Measurements from ENCODE around the gene BACE2.
"Not testable (repeated sequence)": the region's sequence is repeated elsewhere in the genome, so short reads cannot be mapped to it uniquely, and the experiment has no call there.

The BACE2 gene

DNA sequence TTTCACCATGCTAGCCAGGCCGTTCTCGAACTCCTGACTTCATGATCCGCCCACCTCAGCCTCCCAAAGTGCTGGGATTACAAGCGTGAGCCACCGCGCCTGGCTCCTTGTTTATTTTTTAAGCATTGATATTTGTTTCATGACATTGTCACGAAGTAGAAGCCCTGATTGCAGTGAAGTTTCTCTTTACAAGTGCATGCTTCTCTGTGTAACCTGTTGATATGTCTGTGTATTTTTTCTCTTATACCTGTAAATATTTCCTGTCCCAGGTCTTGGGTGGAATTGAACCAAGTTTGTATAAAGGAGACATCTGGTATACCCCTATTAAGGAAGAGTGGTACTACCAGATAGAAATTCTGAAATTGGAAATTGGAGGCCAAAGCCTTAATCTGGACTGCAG lies 75.1 kb downstream of the BACE2 start:
- no peak for DNase-seq

GRCh38 chr21:41244266-41244880 lies 76.4 kb downstream of the BACE2 start:
- not testable (repeated sequence) for DNase-seq

- DNase-seq, result no peak
These were observed 77.7 kb downstream of the BACE2 start for GRCh38 chr21:41245509-41246135.

GRCh38 chr21:41246808-41247207 lies 78.8 kb downstream of the BACE2 start:
- no peak for DNase-seq

- no peak for DNase-seq
These were observed 79.9 kb downstream of the BACE2 start for GRCh38 chr21:41247561-41248545.

DNA sequence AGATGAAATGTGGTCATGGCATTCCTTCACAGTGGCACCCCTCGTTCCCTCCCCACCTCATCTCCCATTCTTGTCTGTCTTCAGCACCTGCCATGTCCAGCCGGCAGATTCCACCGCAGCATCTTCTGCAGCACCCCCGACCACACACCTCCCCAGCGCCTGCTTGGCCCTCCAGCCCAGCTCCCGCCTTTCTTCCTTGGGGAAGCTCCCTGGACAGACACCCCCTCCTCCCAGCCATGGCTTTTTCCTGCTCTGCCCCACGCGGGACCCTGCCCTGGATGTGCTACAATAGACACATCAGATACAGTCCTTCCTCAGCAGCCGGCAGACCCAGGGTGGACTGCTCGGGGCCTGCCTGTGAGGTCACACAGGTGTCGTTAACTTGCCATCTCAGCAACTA lies 81.5 kb downstream of the BACE2 start:
- DNase-seq, result no peak

- no peak for DNase-seq
These were observed 82.6 kb downstream of the BACE2 start for GRCh38 chr21:41250519-41250918.

GRCh38 chr21:41251961-41252642 lies 84.1 kb downstream of the BACE2 start:
- no peak for DNase-seq

- DNase-seq, result no peak
These were observed 86.2 kb downstream of the BACE2 start for GRCh38 chr21:41254090-41254700.

DNA sequence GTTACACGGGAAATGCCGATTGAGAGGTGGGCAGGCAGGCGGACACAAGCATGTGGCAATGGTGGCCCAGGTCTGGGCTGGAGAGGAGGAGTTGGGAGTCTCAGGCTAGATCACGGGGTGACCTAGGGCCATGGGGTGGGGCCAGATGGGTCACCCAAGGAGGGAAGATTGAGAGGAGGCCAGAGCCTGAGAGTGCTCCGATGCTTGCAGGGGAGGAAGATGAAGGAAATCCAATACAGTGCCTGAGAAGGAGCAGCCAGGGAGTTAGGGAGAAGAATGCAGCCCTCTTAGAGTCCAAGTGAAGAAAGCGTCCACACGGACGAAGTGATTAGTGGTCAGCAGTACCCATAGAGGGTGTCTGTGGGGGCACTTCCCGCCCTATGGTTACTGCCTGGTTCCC lies 87.2 kb downstream of the BACE2 start:
- DNase-seq, result no peak

GRCh38 chr21:41256231-41256630 lies 88.3 kb downstream of the BACE2 start:
- not testable (repeated sequence) for DNase-seq

DNA sequence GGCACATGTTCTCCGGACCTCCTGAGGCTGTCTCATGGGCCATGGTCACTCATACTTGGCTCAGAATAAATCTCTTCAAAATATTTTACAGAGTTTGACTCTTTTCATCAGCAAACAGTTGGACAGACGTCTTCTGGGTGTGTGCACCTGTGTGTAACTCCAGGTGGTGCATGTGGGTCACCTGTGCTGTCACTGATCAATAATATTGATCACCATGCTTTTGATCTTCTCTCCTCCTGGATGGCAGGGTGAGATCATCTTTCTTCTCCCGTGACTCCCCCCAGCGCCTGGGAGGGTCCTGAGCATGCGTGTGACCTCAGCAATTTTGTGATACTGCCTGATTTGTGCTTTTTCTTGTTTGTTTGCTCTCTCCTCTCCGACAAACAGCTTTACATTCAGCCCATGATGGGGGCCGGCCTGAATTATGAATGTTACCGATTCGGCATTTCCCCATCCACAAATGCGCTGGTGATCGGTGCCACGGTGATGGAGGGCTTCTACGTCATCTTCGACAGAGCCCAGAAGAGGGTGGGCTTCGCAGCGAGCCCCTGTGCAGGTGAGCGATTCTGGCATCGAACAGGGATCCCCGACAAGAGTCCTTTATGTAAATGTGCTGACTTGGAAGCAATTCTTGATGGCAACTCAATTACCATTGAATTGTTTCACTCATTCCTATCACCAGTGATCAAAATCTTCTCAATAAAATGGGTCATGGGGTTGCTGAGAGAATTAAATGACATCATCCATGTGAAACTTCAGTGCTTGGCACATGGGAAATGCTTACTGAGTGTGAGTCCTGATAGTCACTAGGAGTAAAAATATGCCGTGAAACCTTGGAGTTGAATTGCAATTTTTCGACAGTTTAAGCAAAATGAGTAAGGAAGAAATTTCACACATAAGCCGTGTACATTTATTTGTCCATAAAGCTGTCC lies 89.1 kb downstream of the BACE2 start:
- DNase-seq, result no peak

GRCh38 chr21:41258617-41259016 lies 90.7 kb downstream of the BACE2 start:
- DNase-seq, result no peak

DNA sequence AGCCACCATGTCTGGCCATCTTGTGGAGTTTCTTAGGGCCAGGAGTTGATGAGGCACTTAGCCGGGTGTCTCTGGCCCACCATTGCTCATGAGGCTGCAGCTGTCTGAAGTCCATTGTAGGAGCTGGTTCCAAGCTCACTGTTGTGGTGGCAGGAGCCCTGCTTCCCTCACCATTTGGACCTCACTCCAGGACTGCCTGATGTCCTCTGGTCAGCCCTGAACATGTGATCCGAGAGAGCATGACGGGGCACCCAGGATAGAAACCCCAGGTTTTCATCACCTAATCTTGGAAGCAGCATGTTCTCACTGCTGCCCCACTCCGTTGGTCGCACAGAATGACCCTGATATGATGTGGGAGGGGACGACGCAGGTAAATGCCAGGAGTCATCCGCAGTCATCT lies 92.5 kb downstream of the BACE2 start:
- no peak for DNase-seq

- no peak for DNase-seq
These were observed 99.4 kb downstream of the BACE2 start for GRCh38 chr21:41267346-41267745.

- no peak for DNase-seq
These were observed 101.6 kb downstream of the BACE2 start for GRCh38 chr21:41269535-41269934.

DNA sequence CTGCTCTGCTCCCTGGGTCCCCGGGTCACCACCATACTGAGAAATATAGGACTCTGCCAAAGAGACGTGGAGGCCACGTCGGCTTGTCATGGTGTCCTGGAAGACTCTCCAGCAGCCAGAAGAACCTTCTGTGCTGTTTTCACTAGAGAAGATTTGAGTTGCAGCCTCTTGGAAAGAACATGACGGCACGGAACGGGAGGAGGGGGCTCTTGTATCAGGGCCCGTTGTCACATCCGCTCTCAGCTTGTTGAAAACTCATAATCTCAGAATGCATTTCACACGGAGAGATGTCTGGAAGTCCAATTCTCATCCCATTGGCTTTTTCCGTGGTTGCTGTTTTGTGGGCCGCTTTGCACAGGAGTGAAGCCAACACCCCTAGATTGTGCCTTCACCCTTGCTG lies 109.2 kb downstream of the BACE2 start:
- no peak for DNase-seq

DNA sequence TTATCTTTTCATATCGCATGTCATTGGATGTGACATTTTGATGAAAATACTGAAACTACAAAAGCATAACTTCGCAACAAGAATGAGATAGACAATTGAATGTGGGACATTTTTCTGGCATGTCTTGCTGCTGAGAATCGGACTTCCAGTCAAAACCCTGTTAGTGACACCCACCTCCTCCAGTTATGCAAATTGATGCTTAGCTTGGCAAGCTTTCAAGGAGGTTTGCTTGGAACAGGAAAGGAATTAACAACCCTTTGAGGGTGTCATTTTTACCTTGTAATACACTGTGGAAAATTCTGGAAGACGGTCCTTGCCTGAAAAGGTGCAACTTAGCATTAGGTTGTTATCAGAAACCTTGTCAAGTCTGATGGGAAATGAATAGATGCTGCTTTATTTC lies 109.9 kb downstream of the BACE2 start:
- no peak for DNase-seq

GRCh38 chr21:41280115-41280919 lies 112.4 kb downstream of the BACE2 start:
- no peak for DNase-seq

GRCh38 chr21:41282412-41282811 lies 114.5 kb downstream of the BACE2 start:
- no peak for DNase-seq

Data from midbrain (tissue), 1 donor.